GM12864 (cell line): ENCODE data around the gene COX6B1.

Experiments used
- DNase-seq: peaks from one replicate; pipeline ENCODE4 v3.0.0-alpha.2; 2011; ENCODE audit warnings: low read depth
- H3K4me3 ChIP-seq: 2 replicates; pipeline ENCODE4 v1.5.1; 2011; ENCODE audit warnings: mild to moderate bottlenecking, low read depth, low read length, control low read depth
- TF ChIP-seq, protein P1 (sequence below): IDR thresholded peaks from 2 replicates; pipeline ENCODE4 v1.5.1; 2011; ENCODE audit warnings: low read depth, mild to moderate bottlenecking, moderate library complexity, low read length, control low read depth, inconsistent platforms; ENCODE audit errors: missing control alignments

COX6B1 gene

GRCh38 chr19:35666251-35666913 is 18.3 kb downstream of the COX6B1 start, which contains the start of gene UPK1A:
UPK1A (plus strand) TSS chr19:35666517; CDS start chr19:35666813, 296 bp downstream.
- DNase-seq: no peak
- no peak within 1 kb of the TSS for H3K4me3 ChIP-seq
- TF ChIP-seq, protein P1, sequence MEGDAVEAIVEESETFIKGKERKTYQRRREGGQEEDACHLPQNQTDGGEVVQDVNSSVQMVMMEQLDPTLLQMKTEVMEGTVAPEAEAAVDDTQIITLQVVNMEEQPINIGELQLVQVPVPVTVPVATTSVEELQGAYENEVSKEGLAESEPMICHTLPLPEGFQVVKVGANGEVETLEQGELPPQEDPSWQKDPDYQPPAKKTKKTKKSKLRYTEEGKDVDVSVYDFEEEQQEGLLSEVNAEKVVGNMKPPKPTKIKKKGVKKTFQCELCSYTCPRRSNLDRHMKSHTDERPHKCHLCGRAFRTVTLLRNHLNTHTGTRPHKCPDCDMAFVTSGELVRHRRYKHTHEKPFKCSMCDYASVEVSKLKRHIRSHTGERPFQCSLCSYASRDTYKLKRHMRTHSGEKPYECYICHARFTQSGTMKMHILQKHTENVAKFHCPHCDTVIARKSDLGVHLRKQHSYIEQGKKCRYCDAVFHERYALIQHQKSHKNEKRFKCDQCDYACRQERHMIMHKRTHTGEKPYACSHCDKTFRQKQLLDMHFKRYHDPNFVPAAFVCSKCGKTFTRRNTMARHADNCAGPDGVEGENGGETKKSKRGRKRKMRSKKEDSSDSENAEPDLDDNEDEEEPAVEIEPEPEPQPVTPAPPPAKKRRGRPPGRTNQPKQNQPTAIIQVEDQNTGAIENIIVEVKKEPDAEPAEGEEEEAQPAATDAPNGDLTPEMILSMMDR: no peak

DNA sequence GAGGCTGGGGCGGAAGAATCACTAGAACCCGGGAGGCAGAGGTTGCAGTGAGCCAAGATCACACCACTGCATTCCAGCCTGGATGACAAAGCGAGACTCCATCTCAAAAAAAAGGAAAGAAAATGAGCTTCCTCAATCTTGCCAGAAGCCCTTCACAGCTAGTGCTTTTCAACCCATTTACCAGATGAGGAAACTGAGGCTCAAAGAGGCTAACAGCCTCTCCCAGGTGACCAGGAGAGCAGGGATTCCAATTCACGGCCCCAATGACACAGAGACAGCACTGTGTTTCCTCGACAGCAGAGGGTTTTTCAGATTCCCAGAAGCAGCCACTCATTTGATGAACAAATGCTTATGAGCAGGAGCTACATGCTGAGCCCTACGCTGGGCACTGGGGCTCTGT is 21.4 kb downstream of the COX6B1 start:
- H3K4me3 ChIP-seq: no peak overlapping the region
- DNase-seq: no peak
- TF ChIP-seq, protein P1: no peak

GRCh38 chr19:35669974-35670373 is 21.9 kb downstream of the COX6B1 start:
- H3K4me3 ChIP-seq: no peak overlapping the region
- TF ChIP-seq, protein P1: no peak
- no peak for DNase-seq

DNA sequence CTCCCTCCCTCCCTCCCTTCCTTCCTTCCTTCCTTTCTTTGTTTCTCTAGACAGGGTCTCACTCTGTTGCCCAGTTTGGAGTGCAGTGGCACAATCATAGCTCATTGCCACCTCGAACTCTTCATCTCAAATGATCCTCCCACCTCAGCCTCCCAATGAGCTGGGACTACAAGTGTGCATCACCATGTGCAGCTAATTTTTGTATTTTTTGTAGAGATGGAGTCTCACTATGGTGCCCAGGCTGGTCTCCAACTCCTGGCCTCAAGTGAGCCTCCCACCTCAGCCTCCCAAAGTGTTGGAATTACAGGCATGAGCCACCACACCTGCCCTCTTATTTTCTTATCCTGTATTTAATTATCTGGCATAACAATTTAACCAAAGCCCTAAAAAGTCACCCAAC is 22.6 kb downstream of the COX6B1 start:
- H3K4me3 ChIP-seq: no peak overlapping the region
- TF ChIP-seq, protein P1: no peak
- no peak for DNase-seq

GRCh38 chr19:35671818-35672217 is 23.7 kb downstream of the COX6B1 start:
- TF ChIP-seq, protein P1: no peak
- DNase-seq: no peak
- H3K4me3 ChIP-seq: no peak overlapping the region

DNA sequence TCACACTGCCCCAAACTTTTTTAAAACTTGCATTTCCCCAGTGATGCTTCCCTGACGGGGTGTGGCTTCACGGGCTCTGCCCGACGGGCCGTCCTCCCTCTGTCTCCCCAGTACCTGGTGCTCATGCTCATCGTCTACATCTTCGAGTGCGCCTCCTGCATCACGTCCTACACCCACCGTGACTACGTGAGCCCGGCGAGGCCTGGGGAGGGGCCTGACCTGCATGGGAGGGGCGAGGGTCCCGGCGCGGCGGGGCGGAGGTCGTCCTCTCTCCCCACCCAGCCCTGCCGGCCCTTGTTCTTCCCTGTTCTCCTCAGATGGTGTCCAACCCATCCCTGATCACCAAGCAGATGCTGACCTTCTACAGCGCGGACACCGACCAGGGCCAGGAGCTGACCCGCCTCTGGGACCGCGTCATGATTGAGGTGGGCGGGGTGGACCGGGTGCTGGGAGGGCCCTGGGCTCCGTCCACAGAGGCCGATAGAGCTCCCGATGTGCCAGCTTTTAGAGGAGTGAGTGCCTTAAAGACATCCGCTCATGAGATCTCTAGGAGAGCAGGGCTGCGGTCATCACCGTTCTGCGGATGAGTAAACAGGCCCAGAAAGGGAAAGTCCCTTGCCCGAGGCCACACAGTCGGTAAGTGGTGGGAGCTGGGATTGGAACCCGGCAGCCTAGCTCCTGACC is 25.1 kb downstream of the COX6B1 start:
- H3K4me3 ChIP-seq: peak overlapping the region; percentile 34
- no peak for DNase-seq
- TF ChIP-seq, protein P1: no peak
